ENCODE results near the gene ARHGAP26. TPM values are rescaled to one million over a fixed set of nuclear protein-coding genes. Genes with fewer than 3 reads are reported as not detected.

ARHGAP26 gene
- total RNA-seq, 6 experiments from 2014 or later, result 6.7 to 14.5 (median 8.3) TPM

DNA sequence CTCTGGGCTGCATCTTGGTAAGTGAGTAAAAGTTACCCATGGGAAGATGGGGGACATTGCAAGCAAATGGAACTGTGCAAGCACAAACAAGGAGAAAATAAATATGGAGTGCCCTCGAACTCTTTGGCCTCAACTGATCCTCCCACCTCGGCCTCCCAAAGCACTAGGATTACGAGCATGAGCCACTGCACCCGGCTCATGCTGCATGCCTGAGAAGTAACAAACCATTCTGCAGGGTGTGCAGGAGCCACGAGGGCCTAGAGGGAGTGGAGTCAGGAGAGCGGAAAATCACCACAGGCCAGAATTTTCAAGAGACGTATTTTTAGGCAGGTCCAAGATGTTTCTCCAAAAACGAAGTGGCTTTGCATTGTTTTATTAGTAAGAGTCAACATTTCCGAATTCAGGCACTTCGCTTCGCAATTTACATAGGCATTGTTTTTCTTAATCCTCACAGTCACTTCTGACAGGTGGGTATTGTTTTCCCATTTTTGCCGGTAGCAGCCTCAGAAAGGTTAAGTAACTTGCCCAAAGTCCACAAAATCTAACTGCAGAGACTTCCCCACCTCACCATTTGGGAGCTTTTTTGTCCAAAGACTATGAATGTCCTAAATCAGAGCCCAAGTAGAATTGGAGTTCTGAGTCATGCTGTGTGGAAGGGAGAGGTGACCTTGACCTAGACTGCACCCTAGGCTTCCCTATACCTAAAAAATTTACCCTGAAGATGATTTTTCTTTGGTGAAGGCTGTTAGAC lies 403.1 kb downstream of the ARHGAP26 start:
- no peaks in the 10 kb centered on the region for H3K9me3 ChIP-seq
- no peak overlapping the region for H3K27ac ChIP-seq
- WGBS (ENCODE audit: insufficient coverage, low coverage, low lambda C conversion rate, missing lambda C conversion rate), result 82% methylated on average over 8 of the region's 12 CpGs
- no peak overlapping the region for H3K4me3 ChIP-seq
- TF ChIP-seq, protein P1, sequence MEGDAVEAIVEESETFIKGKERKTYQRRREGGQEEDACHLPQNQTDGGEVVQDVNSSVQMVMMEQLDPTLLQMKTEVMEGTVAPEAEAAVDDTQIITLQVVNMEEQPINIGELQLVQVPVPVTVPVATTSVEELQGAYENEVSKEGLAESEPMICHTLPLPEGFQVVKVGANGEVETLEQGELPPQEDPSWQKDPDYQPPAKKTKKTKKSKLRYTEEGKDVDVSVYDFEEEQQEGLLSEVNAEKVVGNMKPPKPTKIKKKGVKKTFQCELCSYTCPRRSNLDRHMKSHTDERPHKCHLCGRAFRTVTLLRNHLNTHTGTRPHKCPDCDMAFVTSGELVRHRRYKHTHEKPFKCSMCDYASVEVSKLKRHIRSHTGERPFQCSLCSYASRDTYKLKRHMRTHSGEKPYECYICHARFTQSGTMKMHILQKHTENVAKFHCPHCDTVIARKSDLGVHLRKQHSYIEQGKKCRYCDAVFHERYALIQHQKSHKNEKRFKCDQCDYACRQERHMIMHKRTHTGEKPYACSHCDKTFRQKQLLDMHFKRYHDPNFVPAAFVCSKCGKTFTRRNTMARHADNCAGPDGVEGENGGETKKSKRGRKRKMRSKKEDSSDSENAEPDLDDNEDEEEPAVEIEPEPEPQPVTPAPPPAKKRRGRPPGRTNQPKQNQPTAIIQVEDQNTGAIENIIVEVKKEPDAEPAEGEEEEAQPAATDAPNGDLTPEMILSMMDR (IDR thresholded peaks at IDR 0.05), result no peak
- no peak for TF ChIP-seq POLR2A (IDR thresholded peaks at IDR 0.05)
- DNase-seq (no peak), ATAC-seq (no peak)
- H3K4me1 ChIP-seq, result no peaks in the 10 kb centered on the region
- H3K36me3 ChIP-seq, result no peaks in the 10 kb centered on the region
- H3K27me3 ChIP-seq, result no peaks in the 10 kb centered on the region
- intact Hi-C loops (cut with DNase I), result no loop called here

GRCh38 chr5:143174714-143175398 lies 404.7 kb downstream of the ARHGAP26 start:
- DNase-seq, result no peak
- intact Hi-C loops (cut with DNase I), result no loop called here
- WGBS (ENCODE audit: insufficient coverage, low coverage, low lambda C conversion rate, missing lambda C conversion rate), result 54% methylated on average over 1 of the region's 1 CpG

GRCh38 chr5:143176048-143176447 lies 405.9 kb downstream of the ARHGAP26 start:
- Histone ChIP-seq H3K27ac (no peak overlapping the region), H3K27me3 (no peaks in the 10 kb centered on the region), H3K36me3 (no peaks in the 10 kb centered on the region), H3K4me3 (no peak overlapping the region), H3K9me3 (no peaks in the 10 kb centered on the region), H3K4me1 (no peaks in the 10 kb centered on the region)
- WGBS (ENCODE audit: insufficient coverage, low coverage, low lambda C conversion rate, missing lambda C conversion rate), result 73% methylated on average over 3 of the region's 3 CpGs
- DNase-seq (no peak), ATAC-seq (peak in 2 of 4 donors; percentile 25 to 36)
- TF ChIP-seq, protein P1 (IDR thresholded peaks at IDR 0.05), result no peak
- no peak for TF ChIP-seq POLR2A (IDR thresholded peaks at IDR 0.05)
- intact Hi-C loops (cut with DNase I), result no loop called here

More at GRCh38 chr5:143174714-143175398, 404.7 kb downstream of the ARHGAP26 start:
- H3K4me1 ChIP-seq, result no peaks in the 10 kb centered on the region
- TF ChIP-seq, protein P1 (IDR thresholded peaks at IDR 0.05), result no peak
- TF ChIP-seq POLR2A (IDR thresholded peaks at IDR 0.05), result no peak
- peak in 3 of 4 donors; percentile 17 to 58 (median 29) for ATAC-seq
- no peak overlapping the region for H3K27ac ChIP-seq
- H3K27me3 ChIP-seq, result no peaks in the 10 kb centered on the region
- H3K4me3 ChIP-seq, result no peak overlapping the region
- no peaks in the 10 kb centered on the region for H3K36me3 ChIP-seq
- no peaks in the 10 kb centered on the region for H3K9me3 ChIP-seq

- H3K9me3 ChIP-seq, result no peaks in the 10 kb centered on the region
- no peak for DNase-seq
- no peak for ATAC-seq
- no peaks in the 10 kb centered on the region for H3K27me3 ChIP-seq
- H3K4me3 ChIP-seq, result no peak overlapping the region
- no peaks in the 10 kb centered on the region for H3K36me3 ChIP-seq
- 93% methylated on average over 9 of the region's 9 CpGs for WGBS (ENCODE audit: insufficient coverage, low coverage, low lambda C conversion rate, missing lambda C conversion rate)
- H3K27ac ChIP-seq, result no peak overlapping the region
- TF ChIP-seq POLR2A (IDR thresholded peaks at IDR 0.05), result no peak
- TF ChIP-seq, protein P1 (IDR thresholded peaks at IDR 0.05), result no peak
- intact Hi-C loops (cut with DNase I), result no loop called here
- H3K4me1 ChIP-seq, result peaks cover 0 to 5% (median 1%) of the 10 kb centered on the region in 4 donors
Observed at GRCh38 chr5:143177263-143177983, 407.2 kb downstream of the ARHGAP26 start.
